CD4-positive, alpha-beta T cell treated with Interferon gamma for 1 hour (primary cell): Measurements from ENCODE around the gene TNF.
"Not testable (repeated sequence)": the region's sequence is repeated elsewhere in the genome, so short reads cannot be mapped to it uniquely, and the experiment has no call there.

Experiments used
- DNase-seq: peaks from one replicate; pipeline ENCODE4 v3.0.0-alpha.2; 2020

The TNF gene

DNA sequence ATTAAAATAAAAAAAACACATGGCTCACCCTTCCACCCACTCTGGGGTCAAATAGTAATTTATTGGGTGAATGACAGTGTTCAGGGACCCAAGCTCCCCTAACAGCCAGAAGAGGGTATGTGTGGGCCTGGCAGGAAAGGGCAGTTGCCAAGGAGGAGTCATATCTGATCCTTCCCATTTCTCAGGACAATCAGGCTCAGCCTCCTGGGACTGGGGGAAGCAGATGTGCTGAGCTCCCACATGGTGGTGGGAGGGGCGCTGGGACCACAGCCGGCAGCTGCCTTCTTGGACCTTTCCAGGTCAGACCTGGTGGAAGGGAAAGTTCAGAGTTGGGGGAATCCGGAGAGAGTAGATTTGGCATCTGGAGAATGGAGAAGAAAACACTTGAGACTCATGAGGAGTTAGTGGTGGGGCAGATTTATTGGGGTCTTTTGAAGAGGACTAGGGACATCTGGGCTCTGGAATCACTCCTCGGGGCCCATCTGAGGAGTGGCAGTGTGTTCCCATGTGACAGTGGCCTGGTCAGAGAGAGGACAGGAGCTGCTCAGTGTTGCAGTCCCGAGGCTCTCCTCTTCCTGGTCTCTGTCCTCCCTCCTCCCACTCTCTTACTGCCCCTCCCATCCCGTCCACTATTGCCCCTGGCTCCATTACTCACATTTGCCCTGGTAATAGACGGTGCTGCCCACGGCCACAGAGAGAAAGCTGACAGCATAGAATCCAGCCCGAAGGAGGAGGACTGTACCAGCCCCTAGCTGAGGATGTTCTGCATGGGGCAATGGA lies 13.7 kb downstream of the TNF start:
- DNase-seq = no peak

- not testable (repeated sequence) for DNase-seq
Observed at GRCh38 chr6:31590691-31591090, 15.3 kb downstream of the TNF start.

DNA sequence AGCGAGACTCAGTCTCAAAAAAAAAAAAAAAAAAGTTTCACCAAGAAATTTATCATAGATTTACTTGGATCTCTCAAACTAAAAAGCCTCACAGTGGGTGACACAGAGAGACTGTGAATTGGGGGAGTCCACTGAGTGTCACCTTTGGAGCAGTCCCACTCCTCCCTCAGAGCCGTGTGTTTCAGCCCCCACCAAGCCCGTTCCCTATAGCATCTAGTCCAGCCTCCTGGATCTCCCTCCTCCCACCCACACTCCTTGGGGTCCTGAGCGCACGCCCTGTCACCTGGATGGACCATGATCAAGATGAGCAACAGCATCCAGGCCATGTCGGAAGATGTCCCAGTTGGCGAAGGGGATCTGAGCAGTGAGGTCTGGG lies 17.0 kb downstream of the TNF start:
- DNase-seq = no peak

- DNase-seq = peak; percentile 47
Observed at GRCh38 chr6:31597006-31597405, 21.6 kb downstream of the TNF start.

GRCh38 chr6:31607317-31607716 lies 32.0 kb downstream of the TNF start:
- no peak for DNase-seq

DNA sequence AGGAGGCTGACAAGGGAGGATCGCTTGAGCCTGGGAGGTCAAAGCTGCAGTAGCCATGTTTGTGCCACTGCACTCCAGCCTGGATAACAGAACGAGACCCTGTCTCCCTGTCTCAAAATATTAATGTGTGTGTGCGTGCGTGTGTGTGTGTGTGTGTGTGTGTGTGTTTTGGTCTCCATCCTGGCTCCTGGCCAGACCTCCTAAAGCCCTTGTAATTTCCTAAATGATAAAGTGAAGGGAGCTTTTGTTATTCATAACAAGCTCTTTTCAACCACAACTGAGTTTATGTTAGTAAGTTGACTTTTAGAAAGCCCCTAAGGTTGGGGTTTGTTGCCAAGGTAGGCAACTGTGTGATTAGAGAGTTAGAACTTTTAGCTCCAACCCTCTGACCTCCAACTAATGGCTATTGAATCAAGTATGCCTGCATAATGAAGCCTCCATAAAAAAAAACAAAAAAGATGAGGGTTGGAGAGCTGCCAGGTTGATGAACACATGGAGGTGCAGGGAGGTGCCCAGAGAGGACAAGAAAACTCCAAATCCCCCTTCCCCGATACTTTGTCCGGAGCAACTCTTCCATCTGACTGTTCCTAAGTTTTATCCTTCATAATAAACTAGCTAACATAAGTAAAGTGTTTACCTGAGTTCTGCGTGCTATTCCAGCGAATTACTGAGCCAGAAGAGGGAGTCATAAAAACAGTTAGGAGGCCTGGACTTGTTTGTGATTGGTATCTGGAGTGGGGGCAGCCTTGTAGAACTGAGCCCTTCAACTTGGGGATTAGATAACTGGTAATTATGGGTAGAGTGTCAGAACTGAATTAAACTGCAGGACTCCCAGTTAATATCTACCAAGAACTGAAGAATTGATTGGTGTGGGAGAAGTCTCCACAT lies 34.4 kb downstream of the TNF start:
- no peak for DNase-seq

DNA sequence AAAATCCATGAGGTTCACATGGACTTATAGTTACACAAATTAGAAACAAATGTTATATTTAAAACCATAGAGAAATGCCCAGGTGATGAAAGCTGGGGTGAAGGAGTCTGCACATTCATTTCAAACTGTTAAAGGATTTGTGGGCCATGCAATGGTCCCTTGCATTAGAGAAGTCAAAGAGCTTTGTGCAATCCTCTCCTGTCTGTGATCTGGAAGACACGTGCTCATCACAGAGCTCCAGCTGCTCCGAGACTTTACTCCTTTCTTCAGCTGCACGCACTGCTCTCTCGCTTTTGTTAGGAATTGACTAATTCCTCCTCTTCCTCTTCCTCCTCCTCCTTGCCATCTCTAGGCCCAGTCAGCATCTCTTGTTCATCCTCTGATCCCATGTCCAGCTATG lies 35.6 kb downstream of the TNF start:
- no peak for DNase-seq

DNA sequence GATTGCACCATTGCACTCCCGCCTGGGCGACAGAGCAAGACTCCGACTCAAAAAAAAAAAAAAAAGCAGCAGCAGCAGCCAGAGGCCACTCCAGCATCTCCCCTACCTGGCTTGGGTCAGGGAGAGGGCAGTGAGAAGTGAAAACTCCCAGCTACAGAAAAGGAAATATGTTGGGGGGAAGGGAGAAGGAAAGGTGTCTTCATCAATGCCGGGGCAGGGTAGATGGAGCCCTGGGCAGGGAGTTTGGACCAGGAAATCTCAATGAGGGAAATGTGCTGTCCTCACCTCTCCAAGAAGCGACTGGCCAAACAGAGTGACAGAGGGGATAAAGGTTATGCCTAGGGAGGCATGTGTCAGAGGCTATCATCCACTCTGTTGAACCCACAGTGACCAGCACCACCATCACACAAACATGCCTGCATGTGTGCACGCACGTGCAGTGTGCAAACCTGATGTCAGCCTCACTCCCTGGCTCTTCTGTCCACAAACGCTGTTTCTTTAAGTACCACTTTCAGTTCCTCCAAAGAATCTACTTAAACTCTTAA lies 38.8 kb downstream of the TNF start:
- DNase-seq = peak; percentile 34

DNA sequence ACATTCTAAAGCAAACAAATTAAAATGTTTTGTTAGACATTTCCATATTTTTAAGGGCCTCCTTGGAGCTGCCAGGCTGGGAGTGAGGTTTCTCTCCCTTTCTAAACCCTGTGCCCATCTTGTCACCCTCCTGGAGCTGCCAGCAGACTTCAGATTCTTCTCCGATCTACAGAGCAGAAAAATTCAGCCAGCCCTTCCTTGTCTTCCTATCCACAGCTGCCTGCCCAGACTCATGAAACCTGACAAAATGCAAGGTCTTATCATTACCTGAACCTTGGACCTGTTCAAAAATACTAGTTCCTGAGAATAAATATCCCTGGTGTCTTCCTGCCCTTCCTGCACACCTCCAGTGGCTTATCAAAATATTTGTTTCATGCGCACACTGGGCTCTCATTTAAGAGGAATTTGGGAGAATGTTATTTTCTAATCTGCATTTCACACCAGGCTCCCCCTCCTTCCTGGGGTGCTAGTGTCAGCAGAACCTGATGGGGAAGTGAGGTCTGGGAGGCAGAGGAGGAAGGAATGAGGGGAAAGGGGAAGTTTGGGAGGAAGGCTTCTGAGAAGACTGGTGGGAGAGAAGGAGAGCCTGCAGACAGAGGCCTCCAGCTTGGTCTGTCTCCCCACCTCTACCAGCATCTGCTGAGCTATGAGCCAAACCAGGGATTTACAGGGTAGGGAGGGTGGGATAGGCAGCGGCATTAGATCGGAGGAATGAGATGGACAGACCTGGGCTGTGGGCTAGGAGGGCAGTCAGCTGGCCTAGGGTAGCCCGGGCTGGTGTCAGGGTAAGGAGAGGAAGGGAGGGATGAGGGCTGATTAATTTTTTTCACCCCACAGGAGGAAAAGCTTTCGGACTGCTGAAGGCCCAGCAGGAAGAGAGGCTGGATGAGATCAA lies 39.6 kb downstream of the TNF start, which contains the start of gene AIF1:
AIF1 (plus strand) TSS at position 551 of the 895 bp plus-strand sequence; CDS start at position 647, 96 bp downstream.
- peak; percentile 27 for DNase-seq

DNA sequence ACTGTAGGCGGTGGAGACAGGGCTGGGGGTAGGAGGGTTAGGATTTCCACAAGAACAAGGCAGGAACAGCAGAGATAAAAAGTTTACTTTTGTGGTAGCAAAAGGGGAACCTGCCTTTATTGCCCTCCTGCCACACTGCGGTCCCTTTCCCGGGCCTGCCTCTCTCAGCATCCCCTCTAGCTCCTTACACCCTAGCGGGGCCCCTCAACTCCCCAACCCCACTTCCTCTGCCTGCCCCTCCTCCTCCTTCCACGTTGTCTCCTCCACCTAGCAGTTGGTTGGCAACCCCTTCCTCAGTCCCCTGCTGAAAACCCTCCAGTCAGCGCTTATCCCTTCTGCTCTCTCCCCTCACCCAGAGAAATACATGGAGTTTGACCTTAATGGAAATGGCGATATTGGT lies 40.4 kb downstream of the TNF start:
- peak; percentile 27 for DNase-seq

DNA sequence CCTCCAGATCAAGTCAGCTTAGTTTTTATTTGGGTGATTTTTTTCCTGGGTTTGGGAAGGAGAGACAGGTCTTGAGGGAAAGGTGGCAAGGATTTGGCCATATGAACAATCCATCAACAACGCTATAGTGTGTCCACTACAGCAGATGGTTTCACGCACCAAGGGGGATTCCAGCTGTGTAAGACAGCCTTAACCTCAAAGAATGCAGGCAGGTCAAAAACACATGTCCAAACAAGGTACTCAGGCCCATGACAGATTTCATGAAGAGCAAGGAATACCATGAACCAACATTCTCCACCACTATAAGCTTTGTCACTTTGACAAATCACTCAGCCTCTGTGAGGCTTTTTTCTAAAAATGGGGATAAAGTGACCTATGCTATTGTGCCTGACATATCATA lies 41.6 kb downstream of the TNF start:
- no peak for DNase-seq

GRCh38 chr6:31619805-31620585 lies 44.6 kb downstream of the TNF start:
- peak; percentile 99 for DNase-seq

GRCh38 chr6:31620586-31621319 lies 45.4 kb downstream of the TNF start, which contains the start of gene PRRC2A:
PRRC2A (plus strand) TSS chr6:31620715; CDS start chr6:31622790, 2,075 bp downstream.
- DNase-seq = no peak

- DNase-seq = no peak
Observed at GRCh38 chr6:31621320-31621939, 46.1 kb downstream of the TNF start.

DNA sequence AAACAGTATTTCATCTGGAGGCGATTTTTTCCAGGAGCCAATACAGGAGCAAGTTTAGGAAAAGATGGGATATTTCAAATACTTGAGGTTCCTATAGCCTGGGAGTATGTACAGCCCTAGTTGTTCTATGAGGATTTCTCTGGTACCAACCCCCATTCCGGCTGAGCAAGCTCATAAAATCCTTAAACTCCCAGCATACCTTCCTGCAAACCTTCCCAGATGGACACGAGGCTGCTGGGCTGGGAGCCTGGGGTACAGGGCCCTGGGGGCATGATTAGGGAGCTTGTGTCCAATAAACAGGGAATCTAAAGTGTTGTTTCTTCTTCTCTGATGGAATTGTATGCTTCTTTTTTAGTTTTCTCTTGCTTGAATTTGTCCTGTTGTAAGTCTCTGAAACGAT lies 46.6 kb downstream of the TNF start:
- DNase-seq = no peak

DNA sequence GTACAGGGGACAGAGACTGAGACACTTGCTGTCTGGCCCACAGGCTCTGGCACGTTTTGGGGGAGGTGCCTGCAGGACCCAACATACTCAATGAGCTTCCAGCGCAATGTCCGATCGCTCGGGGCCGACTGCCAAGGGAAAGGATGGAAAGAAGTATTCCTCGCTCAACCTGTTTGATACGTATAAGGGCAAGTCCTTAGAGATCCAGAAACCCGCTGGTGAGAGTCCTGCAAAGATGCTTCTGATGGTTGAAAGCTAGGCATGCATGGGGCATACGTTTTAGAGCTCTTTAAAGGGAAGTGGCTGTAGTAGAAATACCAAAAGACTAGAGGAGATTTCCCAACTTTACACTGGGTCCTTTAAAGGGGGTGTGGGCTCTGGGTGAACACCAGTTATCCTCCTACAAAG lies 47.3 kb downstream of the TNF start:
- no peak for DNase-seq

- DNase-seq = no peak
Observed at GRCh38 chr6:31624070-31624469, 48.7 kb downstream of the TNF start.

DNA sequence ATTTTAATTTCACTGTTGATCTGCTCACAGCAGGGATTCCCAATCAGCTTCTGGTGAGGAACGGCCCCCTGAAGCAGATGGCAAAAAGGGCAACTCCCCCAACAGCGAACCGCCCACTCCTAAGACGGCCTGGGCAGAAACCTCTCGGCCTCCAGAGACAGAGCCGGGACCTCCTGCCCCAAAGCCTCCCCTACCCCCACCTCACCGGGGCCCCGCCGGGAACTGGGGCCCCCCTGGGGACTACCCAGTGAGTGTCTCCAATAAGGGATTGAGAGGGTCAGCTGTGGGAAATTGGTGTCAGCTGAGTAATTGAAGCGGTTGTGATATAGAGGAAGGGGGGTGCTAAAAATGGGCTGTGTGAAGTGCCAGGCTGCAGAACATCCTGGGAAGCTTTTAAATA lies 51.6 kb downstream of the TNF start:
- no peak for DNase-seq

DNA sequence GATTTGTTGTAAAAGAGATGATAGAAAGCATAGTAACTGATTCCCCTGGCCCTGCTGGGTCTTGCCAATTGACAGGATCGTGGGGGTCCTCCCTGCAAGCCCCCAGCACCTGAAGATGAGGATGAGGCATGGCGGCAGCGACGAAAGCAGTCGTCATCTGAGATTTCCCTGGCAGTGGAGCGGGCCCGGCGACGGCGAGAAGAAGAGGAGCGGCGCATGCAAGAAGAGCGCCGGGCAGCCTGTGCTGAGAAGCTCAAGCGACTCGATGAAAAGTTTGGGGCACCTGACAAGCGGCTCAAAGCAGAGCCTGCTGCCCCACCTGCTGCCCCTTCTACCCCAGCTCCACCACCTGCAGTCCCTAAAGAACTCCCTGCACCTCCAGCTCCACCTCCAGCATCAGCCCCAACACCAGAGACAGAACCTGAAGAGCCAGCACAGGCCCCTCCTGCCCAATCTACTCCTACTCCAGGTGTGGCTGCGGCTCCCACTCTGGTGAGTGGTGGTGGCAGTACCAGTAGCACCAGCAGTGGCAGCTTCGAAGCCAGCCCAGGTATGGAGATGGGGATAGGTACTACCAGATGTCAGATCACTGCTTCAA lies 52.4 kb downstream of the TNF start:
- DNase-seq = no peak
